ENCODE data around the gene CDH8. TPM values are rescaled to one million over a fixed set of nuclear protein-coding genes. Genes with fewer than 3 reads are reported as not detected.

CDH8 gene
- total RNA-seq, 1 donor from 2014 or later = 0.69 TPM

GRCh38 chr16:62067981-62068380 lies 31.7 kb upstream of the CDH8 start:
- peaks cover 13% of the 10 kb centered on the region for H3K9me3 Mint-ChIP-seq
- H3K4me3 Mint-ChIP-seq = no peak overlapping the region
- POLR2A ChIA-PET = no interaction called here
- no peaks in the 10 kb centered on the region for H3K27me3 Mint-ChIP-seq
- CTCF ChIA-PET = no interaction called here
- intact Hi-C loops (cut with micrococcal nuclease) = no loop called here
- H3K27ac Mint-ChIP-seq = no peak overlapping the region
- no peaks in the 10 kb centered on the region for H3K4me1 Mint-ChIP-seq
- TF ChIP-seq, protein P1, sequence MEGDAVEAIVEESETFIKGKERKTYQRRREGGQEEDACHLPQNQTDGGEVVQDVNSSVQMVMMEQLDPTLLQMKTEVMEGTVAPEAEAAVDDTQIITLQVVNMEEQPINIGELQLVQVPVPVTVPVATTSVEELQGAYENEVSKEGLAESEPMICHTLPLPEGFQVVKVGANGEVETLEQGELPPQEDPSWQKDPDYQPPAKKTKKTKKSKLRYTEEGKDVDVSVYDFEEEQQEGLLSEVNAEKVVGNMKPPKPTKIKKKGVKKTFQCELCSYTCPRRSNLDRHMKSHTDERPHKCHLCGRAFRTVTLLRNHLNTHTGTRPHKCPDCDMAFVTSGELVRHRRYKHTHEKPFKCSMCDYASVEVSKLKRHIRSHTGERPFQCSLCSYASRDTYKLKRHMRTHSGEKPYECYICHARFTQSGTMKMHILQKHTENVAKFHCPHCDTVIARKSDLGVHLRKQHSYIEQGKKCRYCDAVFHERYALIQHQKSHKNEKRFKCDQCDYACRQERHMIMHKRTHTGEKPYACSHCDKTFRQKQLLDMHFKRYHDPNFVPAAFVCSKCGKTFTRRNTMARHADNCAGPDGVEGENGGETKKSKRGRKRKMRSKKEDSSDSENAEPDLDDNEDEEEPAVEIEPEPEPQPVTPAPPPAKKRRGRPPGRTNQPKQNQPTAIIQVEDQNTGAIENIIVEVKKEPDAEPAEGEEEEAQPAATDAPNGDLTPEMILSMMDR (IDR thresholded peaks at IDR 0.05) = no peak
- no peak for DNase-seq
- no peak for ATAC-seq (ENCODE audit: low read depth)
- H3K36me3 Mint-ChIP-seq (ENCODE audit: low read depth) = no peaks in the 10 kb centered on the region

GRCh38 chr16:62067182-62067581 lies 30.9 kb upstream of the CDH8 start:
- no peaks in the 10 kb centered on the region for H3K4me1 Mint-ChIP-seq
- H3K9me3 Mint-ChIP-seq = peaks cover 11% of the 10 kb centered on the region
- H3K4me3 Mint-ChIP-seq = no peak overlapping the region
- intact Hi-C loops (cut with micrococcal nuclease) = no loop called here
- POLR2A ChIA-PET = no interaction called here
- CTCF ChIA-PET = no interaction called here
- no peak for ATAC-seq (ENCODE audit: low read depth)
- H3K27me3 Mint-ChIP-seq = no peaks in the 10 kb centered on the region
- H3K36me3 Mint-ChIP-seq (ENCODE audit: low read depth) = no peaks in the 10 kb centered on the region
- TF ChIP-seq, protein P1 (IDR thresholded peaks at IDR 0.05) = no peak
- H3K27ac Mint-ChIP-seq = no peak overlapping the region
- no peak for DNase-seq

- ATAC-seq (ENCODE audit: low read depth) (no peak), DNase-seq (no peak)
- ChIA-PET POLR2A (no interaction called here), CTCF (no interaction called here)
- Mint-ChIP-seq H3K4me3 (no peak overlapping the region), H3K9me3 (peaks cover 11% of the 10 kb centered on the region), H3K27ac (no peak overlapping the region), H3K27me3 (no peaks in the 10 kb centered on the region), H3K4me1 (no peaks in the 10 kb centered on the region), H3K36me3 (ENCODE audit: low read depth) (no peaks in the 10 kb centered on the region)
- intact Hi-C loops (cut with micrococcal nuclease) = no loop called here
- TF ChIP-seq, protein P1 (IDR thresholded peaks at IDR 0.05) = no peak
These were observed 30.5 kb upstream of the CDH8 start for GRCh38 chr16:62066747-62067146.

DNA sequence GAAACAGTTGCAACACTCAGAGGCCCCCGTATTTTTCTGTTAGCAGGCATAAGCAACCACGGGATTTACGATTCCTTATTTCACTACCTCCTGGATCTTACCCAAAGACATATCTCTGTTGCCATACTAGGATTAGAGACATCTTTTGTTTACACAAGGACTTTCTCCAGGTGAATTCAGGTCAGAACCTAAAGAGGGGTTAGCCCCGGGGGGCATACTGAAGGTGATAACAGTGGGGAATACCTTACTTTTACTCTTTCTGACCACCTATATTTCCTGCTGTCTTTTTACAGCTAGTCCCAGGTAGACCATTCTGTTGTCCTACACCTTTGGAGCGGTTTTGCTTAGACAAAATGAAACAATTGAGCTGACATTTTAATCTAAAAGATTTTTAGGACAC lies 27.9 kb upstream of the CDH8 start:
- Mint-ChIP-seq H3K27ac (no peak overlapping the region), H3K9me3 (peaks cover 7% of the 10 kb centered on the region), H3K36me3 (ENCODE audit: low read depth) (no peaks in the 10 kb centered on the region), H3K27me3 (no peaks in the 10 kb centered on the region), H3K4me3 (no peak overlapping the region), H3K4me1 (no peaks in the 10 kb centered on the region)
- TF ChIP-seq, protein P1 (IDR thresholded peaks at IDR 0.05) = no peak
- ChIA-PET CTCF (no interaction called here), POLR2A (no interaction called here)
- no peak for ATAC-seq (ENCODE audit: low read depth)
- intact Hi-C loops (cut with micrococcal nuclease) = no loop called here
- DNase-seq = no peak

DNA sequence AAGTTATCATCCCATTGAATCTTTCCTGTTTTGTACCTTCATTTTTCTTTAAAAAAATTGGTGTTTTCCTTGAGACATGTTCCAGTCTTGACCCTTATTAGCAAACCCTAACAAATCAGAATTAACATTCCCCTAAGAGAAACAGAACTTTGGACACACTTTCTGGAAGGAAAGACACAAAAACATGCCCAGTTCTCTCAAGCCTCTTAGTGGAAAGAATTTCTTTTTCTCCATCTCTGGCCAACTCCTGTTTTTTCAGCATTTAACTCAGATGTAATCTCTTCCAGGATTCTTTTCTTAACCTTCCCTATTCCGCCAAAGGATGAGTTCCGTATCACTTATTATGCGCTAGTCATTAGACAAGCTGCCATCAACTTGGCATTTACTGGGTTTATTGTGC lies 23.9 kb upstream of the CDH8 start:
- Mint-ChIP-seq H3K27ac (no peak overlapping the region), H3K9me3 (peaks cover 3% of the 10 kb centered on the region), H3K4me1 (no peaks in the 10 kb centered on the region), H3K27me3 (no peaks in the 10 kb centered on the region), H3K36me3 (ENCODE audit: low read depth) (no peaks in the 10 kb centered on the region), H3K4me3 (no peak overlapping the region)
- ATAC-seq (ENCODE audit: low read depth) (no peak), DNase-seq (no peak)
- ChIA-PET CTCF (no interaction called here), POLR2A (no interaction called here)
- intact Hi-C loops (cut with micrococcal nuclease) = no loop called here
- TF ChIP-seq, protein P1 (IDR thresholded peaks at IDR 0.05) = no peak
